GM04503 (cell line): ENCODE data around the gene TMEM192.
A peak's percentile ranks its signal among the peaks of the same experiment; 100 is the strongest.
"Not testable (repeated sequence)": the region's sequence is repeated elsewhere in the genome, so short reads cannot be mapped to it uniquely, and the experiment has no call there.

Experiments
- DNase-seq: peaks from one replicate; pipeline ENCODE4 v3.0.0-alpha.2; 2012; ENCODE audit warnings: low read depth

Gene TMEM192

DNA sequence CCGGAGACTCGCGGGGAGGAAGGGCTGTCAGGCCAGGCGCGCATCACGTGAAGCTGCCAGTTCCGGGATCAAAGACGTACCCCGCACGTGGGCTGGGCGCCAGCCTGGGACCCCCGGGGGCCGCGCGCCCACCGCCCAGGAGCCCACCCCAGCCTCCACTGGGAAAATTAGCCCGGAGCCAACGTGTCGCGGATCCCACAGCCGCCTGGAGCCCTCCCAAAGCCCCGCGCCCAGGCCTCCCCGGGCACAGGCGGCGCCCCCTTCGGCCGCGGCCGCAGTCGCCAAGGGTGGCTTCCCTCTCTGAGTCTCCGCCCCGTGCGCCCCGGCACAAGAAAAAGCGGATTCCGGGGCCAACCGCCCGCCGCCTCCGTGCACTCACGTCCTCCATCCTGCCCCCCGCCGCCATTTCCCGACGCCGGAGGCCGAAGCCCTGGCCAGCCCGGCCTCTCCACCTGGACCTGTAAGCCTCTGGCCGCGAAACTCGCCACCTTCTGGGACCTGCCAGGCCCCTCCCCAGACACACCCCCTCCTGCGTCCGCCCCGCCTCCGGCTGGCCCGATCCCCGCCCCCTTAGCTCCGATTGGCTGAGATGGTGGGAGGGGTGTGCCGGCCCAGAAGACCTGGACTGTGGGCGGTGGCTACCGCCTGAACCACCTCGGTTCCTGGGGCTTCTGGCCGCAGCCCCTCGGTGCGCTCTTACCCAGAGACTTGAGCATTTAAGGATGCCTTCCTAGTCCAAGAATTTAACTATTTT, at the start of gene TMEM192:
Gene TMEM192 (minus strand): TSS at position 493 of the 754 bp plus-strand sequence. CDS start 87 bp downstream, at position 406.
- DNase-seq, result no peak

DNA sequence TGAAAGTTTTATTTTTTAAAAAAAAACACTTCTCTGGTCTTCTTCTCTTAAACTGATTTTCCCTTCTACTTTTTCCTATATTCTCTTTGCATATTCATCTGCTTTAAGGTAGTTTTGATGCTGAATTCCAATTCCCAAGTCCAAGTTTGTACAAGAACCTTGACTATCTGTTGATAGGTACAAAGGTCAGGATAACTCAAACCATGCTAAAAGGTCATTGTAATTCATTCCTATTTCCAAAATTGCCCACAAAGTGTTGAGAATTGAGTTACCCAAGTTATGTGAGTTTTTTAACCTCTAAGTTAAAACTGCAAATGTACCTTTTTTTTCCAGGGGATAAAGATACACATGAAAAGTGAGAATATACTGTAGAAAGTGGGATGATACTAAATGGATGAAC, 46.1 kb upstream of the TMEM192 start:
- DNase-seq, result no peak

DNA sequence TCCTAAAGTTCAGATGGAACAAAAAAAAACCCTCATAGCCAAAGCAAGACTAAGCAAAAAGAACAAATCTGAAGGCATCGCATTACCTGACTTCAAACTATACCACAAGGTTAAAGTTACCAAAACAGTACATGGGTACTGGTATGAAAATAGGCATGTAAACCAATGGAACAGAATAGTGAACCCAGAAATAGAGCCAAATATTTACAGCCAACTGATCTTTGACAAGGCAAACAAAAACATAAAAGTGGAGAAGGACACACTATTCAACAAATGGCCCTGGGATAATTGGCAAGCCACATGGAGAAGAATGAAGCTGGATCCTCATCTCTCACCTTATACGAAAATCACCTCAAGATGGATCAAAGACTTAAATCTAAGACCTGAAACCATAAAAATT, 44.2 kb upstream of the TMEM192 start:
- no peak for DNase-seq

DNA sequence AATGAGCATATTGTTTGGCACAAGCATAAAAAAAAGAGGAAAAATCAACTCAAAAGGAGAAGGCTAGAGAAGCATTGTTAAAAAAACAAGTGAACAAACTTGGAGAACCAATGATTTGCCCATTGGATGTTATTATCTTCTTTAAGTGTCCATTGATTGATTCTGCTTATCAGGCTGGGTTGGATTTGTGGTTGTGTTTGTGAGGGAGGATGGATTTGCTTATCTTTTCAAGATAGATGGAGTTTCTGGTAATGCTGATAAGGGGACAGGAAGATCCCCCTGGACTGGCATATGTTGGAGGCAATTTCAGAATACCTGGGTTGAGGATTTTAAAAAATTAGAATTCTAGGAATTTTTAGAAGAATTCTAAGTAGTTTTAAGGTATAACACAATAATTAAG, 41.8 kb upstream of the TMEM192 start:
- no peak for DNase-seq

- DNase-seq, result peak; percentile 3
Measured at GRCh38 chr4:165152527-165152926, 39.9 kb upstream of the TMEM192 start.

- DNase-seq, result no peak
Measured at GRCh38 chr4:165151734-165152133, 39.1 kb upstream of the TMEM192 start.

DNA sequence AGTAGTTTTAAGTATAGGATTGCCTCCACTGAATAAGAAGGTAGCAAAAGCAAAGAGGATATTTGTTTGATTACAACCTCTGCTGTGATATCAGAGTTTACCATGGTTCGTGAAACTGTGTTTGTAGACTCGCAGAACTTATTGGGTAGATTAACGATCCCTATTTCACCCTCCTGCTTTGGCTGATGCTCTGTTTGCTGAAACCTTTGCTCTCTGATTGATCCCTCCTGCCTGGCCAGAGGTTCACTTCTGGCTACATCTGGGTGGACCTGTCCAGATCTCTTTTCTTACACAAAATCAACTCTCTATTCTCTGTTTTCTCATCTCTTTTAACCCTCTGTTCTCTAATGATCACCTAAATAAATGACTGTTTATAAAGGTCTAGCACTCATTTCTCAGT, 37.9 kb upstream of the TMEM192 start:
- no peak for DNase-seq

GRCh38 chr4:165138843-165139242, 26.2 kb upstream of the TMEM192 start:
- DNase-seq, result no peak

- no peak for DNase-seq
Measured at GRCh38 chr4:165137205-165137604, 24.5 kb upstream of the TMEM192 start.

DNA sequence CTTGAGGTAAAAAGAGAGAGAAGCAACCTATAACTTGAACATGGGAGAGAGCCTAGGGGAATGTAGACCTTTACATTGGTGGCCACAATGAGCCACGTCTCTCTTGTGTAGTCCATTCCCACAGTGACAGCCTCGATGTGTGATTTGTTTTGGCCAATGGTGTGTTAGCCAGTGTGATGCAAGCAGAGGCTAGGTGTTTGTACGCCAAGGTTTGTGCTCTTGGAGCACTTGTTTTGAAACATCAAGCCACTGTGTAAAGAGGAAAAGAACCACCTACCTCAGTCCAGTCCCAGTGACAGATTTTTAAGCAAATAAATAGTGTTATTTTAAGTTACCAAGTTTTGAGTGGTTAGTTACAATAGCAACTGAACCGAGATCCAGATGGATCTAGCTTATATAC, 23.9 kb upstream of the TMEM192 start:
- no peak for DNase-seq

GRCh38 chr4:165133150-165133549, 20.5 kb upstream of the TMEM192 start:
- no peak for DNase-seq

DNA sequence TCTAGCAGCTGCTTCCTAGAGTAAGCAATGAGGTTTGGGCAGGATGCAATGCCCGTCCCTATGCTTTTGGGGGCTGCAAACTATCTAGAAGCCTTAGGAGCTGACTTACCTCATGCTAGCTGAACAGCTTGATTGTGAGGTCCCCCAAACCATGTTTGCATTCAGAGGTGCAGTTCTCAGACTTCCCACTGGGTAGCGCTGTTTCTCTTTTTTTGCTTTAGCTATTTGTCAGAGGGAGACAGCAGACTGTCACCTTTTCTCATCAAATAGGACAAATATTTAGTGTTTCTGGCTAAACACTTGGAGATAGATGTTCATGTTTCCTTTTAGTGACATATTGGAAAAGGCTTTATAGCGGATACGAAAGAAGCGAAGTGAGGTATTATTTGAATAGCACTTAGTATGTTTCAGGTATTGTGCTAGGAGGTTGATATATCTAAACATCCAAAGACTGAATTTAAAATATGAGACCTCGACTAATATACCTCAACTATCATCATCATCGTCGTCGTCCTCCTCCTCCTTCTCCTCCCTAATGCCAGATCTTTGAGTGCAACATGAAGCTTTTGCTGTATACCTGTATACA, 18.7 kb upstream of the TMEM192 start:
- no peak for DNase-seq

GRCh38 chr4:165129924-165130323, 17.3 kb upstream of the TMEM192 start:
- DNase-seq, result no peak

DNA sequence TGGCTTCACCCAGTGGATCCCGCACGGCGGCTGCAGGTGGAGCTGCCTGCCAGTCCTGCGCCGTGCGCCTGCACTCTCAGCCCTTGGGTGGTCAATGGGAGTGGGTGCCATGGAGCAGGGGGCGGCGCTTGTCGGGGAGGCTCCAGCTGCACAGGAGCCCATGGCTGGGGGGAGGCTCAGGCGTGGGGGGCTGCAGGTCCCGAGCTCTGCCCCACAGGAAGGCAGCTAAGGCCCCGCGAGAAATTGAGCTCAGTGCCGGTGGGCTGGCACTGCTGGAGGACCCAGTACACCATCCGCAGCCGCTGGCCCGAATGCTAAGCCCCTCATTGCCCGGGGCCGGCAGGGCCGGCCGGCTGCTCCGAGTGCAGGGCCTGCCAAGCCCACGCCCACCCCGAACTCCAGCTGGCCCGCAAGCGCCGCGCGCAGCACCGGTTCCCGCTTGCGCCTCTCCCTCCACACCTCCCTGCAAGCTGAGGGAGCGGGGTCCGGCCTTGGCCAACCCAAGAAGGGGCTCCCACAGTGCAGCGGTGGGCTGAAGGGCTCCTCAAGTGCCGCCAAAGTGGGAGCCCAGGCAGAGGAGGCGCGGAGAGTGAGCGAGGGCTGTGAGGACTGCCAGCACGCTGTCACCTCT, 13.3 kb upstream of the TMEM192 start:
- DNase-seq, result not testable (repeated sequence)

DNA sequence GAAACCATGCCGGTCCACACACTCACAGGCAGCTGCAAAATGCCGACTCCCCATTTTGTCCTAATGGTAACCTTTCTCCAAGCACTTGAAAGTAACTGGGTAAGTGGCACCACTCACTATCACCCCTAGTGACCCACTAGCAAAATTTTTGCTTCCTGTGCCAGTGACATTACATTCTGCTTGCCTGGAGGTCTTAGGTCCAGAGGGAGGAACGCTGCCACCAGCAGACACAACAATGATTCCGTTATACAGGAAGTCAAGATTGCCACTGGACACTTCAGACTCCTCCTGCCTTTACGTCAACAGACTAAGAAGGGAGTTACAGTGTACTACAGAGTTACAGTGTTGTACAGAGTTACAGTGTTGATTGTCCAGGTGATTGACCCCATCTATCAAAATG, 11.8 kb upstream of the TMEM192 start:
- DNase-seq, result no peak

GRCh38 chr4:165118256-165118909, 5.7 kb upstream of the TMEM192 start:
- DNase-seq, result no peak

GRCh38 chr4:165115301-165115700, 2.6 kb upstream of the TMEM192 start:
- DNase-seq, result no peak

- no peak for DNase-seq
Measured at GRCh38 chr4:165111906-165112367, 723 bp downstream of the TMEM192 start.

DNA sequence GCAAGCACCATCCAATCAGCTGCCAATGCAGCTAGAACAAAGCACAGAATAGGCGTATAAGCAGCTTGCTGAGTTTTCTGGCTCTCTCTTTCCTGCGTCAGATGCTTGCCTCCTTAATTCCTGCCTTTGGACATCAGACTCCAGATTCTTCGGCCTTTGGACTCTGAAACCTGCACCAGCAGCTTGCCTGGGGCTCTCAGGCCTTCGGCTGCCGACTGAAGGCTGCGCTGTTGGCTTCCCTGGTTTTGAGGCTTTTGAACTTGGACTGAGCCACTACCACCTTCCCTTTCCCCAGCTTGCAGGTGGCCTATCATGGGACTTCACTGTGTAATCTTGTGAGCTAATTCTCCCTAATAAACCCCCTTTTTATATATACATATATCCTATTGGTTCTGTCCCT, 6.1 kb downstream of the TMEM192 start:
- DNase-seq, result no peak

GRCh38 chr4:165101641-165102040, 11.0 kb downstream of the TMEM192 start:
- DNase-seq, result no peak

DNA sequence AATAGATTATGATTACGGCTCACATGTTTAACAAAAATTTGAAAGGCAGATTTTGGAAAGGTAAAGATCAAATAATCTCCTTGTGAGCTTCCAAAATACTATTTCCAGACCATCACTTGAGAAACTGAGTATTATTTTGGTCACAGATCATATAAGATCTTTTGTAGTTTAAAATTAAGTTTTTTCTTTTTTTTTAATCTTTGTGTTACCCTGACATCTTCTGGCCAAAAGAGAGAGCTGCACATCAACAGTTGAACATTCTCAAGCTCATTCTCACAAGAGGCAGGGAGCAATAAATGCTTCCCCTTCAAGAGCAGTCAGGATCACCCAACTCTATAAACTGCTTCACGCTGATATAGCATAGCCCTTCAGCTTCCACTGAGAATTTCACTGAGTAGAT, 15.9 kb downstream of the TMEM192 start:
- no peak for DNase-seq

DNA sequence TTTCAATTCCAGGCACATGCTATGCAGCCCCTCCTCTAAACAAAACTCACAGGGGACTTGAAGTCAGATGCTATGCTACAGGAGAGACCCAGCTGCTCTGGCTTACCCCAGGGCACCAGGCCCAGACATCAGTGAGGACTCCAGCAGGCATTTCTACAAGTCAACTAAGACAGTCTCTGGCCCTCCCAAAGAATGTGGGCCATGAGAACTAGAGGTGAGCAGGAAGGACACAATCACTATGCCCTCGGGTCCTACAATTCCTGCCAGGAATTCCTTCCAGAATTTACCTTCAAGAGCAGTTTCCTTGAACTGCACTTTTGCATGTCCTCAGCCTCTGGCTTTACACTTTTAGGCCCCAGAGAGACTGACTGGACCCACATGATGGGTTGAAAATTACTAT, 17.4 kb downstream of the TMEM192 start:
- DNase-seq, result no peak

DNA sequence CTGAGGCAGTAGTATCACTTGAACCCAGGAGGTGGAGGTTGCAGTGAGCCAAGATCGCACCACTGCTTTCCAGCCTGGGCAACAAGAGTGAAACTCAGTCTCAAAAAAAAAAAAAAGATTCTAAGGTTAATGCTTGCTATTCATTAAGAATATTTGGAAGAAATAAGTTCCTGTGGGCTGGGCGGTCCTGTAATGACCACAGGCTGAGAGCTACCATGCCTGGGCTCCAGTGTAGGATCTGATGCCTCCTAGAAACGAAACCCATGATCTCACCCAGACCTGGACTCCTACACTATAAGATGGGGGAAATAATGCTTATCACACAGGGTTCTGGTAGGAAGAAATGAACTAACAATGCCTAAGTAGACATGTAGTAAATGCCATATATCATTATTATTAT, 17.8 kb downstream of the TMEM192 start:
- no peak for DNase-seq
